D721Med (cell line): ENCODE measurements around the gene UCK2.

ENCODE experiments used
- DNase-seq: peaks from one replicate; pipeline ENCODE4 v3.0.0; 2011; ENCODE audit warnings: low spot score; ENCODE audit not compliant: insufficient read length
- FAIRE-seq: peaks from 2 replicates; lab custom pipeline; 2011; peaks lifted over from hg19 to GRCh38; lab: Jason Lieb, UNC
- CTCF ChIP-seq: IDR thresholded peaks from 2 replicates; pipeline ENCODE4 v1.5.1; 2012; ENCODE audit warnings: mild to moderate bottlenecking, control low read depth; ENCODE audit not compliant: insufficient read depth; ENCODE audit errors: missing control alignments

Gene UCK2

GRCh38 chr1:165894591-165894990 lies 67.2 kb downstream of the UCK2 start:
- no peak for TF ChIP-seq CTCF
- DNase-seq (no peak), FAIRE-seq (no peak)

DNA sequence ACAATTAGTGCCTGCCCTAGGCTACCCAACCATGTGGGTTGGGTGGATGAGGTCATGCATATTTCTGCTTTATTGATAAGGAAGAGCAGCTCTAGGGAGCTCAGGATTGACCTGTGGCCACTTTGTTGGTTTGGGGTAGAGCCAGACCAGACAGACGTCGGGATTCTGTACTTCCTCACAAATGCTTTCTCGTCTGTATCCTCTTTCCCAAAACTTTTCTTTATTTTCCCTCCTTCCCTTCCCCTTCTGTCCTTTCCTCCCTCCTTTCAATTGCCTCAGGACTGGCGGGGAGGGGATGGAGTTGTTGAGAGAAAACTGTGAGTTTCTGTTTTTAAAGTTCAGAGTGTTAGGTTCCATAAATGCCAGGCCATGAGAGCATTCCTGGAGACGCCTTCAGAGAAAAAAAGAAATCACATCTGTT lies 68.0 kb downstream of the UCK2 start:
- no peak for FAIRE-seq
- no peak for TF ChIP-seq CTCF
- DNase-seq: no peak

DNA sequence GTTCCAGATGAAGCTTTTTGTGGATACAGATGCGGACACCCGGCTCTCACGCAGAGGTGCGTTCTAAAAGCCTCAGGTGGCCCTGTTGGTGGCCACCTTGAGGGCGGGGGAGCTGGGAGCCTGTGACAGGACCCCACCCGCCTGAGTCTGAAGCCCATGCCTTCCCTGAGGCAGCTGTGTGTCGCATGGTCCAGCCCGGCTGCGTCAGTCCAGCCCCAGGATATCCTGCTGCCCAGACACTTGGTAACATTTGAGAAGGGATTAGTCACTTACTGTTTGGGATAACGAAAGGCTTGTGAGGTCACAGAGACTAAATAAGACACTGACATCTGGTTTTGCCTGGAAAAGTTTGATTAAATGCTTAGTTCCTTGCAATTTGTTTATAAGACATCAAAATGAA lies 68.9 kb downstream of the UCK2 start:
- no peak for FAIRE-seq
- no peak for DNase-seq
- no peak for TF ChIP-seq CTCF

DNA sequence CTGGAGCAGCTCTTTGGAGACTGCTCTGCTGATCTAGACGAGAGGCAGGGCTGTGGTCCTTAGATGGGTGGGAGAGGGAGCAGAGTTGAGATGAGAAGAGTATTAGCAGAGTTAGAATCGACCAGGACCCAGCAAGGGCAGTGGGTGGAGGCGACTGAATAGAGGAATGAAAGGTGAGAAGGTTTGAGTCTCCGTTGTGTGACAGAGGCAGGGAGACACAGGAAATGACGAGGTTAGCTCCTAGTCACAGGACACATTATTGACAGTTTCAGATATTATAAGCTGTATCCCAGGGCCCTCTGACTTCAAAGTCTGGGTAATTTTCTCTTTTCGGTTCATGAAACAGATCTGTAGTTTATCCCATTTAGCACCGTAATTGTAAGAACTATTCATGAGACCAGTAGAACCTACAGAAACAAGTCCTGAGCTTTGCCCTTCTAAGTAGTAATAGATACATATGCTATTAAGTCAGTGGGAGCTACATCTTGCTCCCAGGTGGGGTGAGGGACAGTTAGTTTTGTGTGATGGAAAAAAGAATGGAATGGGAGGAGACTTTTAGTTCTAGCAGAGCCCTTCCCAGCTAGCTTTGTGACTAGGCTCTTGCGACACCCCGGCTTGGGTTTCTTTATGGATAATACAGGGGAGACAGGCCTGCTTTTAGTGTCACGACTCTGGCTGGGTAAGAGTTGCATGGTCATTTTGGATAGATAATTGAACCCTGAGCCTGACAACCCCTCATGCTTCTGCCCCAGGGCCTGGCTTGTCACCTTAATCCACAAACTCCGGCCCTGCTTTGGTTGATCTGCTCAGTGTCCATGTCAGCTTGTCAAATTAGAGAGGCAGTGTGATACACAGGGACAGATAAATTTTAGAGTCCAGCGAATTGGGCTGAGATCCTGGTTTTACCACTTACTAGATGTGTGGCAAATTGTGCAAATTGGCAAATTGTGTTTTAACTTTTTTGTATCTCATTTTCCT lies 70.2 kb downstream of the UCK2 start:
- no peak for FAIRE-seq
- no peak for DNase-seq
- TF ChIP-seq CTCF: no peak

DNA sequence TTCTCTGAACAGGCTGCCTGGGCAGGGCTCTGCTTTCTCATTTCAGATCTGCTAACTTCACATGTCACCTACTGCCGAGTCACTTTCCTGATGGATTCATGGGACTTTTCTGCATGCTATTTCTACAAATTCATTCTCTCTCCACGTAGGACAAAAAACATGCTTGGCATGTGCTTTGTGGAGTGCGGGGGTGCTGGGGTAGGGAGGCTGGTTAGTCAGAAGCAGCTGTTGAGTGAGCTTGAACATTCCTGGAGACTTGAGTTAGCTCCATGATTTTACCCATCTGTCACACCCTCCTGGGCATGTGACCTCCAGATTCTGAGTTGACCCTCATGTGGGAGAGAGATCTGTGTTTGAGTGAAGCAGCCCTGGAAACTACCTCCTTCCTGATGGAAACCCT lies 71.4 kb downstream of the UCK2 start:
- DNase-seq: no peak
- no peak for TF ChIP-seq CTCF
- no peak for FAIRE-seq

DNA sequence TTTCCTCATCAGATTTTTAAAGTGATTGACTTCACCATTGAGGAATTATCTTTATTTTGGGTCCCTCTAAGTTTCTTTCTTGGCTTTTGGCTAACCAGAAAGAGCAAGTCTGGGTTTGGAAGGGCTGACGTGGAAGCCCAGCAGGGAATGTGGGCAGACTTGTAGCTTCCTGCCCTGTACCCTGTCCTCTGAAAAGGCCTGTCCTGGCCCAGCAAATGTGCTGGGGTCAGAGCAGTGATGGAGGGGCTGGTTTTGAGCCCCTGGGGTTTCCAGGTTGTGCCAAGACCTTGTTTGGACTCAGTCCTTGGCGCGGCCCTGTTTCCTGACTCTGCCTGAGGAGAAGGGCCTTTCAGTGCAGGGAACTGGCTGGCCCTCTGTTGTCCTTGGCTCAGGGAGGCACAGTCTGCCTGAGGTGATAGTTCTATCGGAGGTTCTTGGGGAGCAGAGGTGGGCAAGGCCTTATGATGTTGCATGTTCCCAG lies 72.1 kb downstream of the UCK2 start:
- DNase-seq (no peak), FAIRE-seq (no peak)
- no peak for TF ChIP-seq CTCF

GRCh38 chr1:165900576-165901380 lies 73.4 kb downstream of the UCK2 start:
- no peak for FAIRE-seq
- TF ChIP-seq CTCF: no peak
- DNase-seq: no peak
